ENCODE measurements around the gene CSNK1D.

CSNK1D gene

DNA sequence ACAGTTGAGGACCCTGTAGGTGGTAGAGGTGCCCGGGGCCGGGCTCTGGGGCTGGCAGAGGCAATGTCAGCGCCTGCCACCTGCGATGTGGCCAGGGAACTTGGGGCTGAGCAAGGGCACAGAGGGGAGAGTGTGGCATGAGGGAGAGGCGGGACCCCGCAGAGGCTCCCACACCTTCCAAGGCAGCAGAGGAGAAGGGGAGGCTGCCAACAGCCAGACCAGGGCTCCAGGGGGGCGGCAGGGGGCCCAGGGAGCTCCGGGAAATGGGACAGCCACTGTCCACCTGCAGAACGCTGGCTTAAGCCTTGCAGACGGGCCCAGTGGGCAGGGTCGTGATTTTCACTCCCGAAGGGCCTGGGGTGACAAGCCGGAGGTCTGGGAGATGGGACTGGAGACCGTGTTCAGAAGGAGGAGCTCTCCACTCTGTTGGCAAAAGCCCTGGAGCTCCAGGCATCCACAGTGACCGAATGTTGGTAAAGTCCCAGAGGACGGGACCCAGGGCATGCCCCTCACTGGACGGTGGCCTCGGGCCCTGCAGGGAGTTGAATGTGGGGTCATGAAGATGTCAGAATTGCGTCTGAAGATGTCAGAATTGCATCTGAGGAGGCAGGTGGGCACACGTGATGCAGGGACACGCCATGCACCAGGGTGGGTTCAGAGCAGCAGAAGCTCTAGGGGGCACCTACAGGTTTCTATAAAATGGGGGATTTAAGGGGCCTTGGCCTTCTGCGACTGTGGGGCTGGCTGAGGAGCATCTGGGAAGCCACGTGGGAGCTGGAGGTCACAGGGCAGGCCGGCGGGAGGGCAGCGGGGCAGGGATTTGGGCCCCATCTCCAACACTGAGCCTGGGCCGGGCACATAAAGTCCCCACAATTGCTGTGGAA is 25.3 kb upstream of the CSNK1D start:
- no peak for DNase-seq (ENCODE audit: low read depth, low spot score)
- H3K4me3 ChIP-seq (ENCODE audit: low read length) = peak overlapping the region; percentile 61

DNA sequence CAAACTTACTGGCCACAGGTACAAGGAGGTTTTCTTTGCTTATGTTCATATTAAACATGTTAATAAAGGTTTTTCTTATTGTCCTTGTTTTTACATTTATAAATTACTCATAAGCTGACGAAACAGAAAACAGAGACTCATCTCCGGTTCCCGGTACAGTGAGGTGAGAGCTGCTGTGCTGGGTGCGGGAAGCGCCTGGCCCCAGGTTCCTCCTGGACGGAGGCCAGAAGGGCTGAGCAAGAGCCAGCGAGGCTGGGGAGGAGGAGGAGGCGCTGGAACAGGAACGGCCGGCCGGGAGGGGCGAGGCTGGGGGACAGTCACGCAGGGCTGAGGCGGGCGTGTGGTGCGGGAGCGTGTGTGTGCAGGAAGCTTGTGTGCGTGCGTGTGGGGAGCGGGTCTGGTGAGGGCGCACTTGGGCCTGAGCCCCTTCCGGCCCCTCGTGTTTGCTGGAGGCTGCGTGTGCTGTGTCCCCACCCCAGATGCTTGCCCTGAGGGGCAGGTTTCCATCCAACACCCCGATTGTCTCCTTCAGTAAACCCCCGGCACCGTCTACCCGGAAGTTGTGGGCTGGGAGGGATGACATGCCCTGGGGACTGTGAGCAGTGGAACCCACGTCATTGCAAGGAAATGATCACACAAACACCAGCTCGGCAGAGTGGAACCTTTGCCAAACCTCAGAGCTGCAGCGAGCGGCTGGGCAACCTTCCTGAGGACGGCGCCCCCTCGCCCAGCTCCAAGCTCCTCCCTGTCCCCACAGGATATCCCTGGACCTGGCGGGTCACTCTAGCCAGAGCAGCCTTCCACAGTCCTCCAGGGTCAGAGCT is 24.4 kb upstream of the CSNK1D start:
- peak; percentile 93 for DNase-seq (ENCODE audit: low read depth, low spot score)
- peak overlapping the region; percentile 61 for H3K4me3 ChIP-seq (ENCODE audit: low read length)

GRCh38 chr17:82297280-82297713 is 23.8 kb upstream of the CSNK1D start:
- peak overlapping the region; percentile 61 for H3K4me3 ChIP-seq (ENCODE audit: low read length)
- no peak for DNase-seq (ENCODE audit: low read depth, low spot score)

DNA sequence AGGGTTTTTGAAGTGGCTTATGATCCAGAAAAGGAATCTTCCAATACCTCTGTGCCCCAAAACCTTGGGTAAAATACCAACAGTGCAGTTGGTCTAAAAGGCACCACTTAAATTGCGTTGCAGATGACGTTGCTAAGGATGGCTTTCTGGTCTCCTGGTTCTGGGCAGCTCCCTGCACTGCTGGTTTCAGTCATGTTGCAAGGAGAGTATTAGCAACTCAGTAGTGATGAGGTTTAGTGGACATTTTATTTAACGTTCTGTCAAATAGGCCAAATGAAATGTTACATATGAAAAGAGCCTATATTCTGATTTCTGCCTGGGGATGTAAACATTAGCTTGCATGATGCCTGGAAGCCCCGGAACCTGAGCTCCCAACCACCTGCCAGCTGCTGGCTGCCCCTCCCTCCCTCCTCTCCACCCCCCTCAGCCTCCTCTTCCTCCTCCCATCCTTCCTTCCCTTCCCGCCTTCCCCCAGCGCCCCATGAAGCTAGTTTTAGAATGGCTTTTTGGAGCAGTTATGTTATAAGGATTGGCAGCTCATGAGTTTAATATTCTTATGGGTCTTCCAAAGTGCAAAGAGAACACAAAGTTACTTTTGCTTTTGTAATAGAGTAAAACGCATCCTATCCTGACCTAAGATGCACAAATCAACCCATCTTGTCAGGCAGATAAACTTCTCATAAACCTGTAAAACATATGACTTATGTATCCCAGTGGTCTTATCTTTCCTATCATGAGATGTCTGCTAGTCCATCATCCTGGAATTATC is 23.2 kb upstream of the CSNK1D start:
- H3K4me3 ChIP-seq (ENCODE audit: low read length) = no peak overlapping the region
- DNase-seq (ENCODE audit: low read depth, low spot score) = no peak

DNA sequence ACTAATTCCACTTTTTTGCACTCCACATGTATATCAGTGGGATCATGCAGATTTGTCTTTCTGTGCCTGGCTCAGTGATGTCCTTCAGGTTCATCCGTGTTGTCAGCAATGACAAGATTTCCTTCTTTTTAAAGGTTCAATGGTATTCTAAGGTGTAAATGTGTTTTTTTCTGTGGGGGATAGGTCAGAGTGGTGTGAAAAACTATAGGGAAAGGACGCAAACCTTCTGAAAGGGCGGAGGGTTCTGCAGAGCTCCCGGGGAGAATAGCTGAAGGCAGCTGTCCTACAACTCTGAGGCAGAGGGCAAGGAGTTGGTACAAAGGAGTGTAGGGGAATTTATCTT is 21.9 kb upstream of the CSNK1D start:
- DNase-seq (ENCODE audit: low read depth, low spot score) = no peak
- no peak overlapping the region for H3K4me3 ChIP-seq (ENCODE audit: low read length)

GRCh38 chr17:82294064-82294773 is 20.7 kb upstream of the CSNK1D start:
- DNase-seq (ENCODE audit: low read depth, low spot score) = no peak
- H3K4me3 ChIP-seq (ENCODE audit: low read length) = peak overlapping the region; percentile 48

DNA sequence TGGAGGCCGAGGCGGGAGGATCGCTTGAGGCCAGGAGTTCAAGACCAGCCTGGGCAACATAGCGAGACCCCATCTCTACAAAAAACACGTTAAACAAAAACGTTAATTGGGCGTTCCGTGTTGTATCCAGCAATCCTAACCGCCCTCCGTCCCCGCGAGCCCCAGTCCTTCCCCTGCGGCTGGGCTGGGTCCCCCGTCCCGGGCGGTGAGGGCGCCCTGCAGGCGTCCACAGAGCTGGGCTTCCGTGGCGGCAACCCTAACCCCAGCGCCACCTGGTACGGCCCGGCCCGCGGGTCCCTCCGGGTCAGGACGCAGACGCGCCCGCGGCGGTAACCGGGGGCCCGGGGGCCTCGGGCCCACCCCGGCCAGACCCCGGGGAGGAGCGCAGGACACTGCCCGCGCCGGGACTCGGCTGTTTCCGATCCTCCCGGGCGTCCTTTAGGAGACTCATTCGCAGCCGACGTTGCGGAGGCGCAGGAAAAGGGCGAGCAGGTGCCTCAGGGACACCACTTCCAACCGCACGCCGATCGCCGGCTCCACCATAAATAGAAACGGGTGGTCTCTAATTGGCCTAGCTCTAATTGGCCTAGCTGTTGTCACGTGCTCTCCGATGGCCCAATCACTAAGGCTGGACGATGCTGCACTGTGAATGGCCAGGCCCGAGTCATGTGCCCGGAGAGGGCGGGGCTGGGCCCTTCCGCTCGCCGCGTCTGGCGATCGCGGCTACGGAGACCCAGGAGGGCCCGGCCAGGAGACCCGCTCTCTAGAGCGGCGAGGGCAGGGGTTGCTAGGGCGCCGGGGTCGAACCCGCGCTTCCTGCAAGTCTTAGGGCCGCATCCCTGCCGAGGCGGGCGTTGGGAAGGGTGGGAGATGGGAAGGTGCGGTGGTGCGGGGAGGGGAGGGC is 19.0 kb upstream of the CSNK1D start:
- DNase-seq (ENCODE audit: low read depth, low spot score) = peak; percentile 99
- H3K4me3 ChIP-seq (ENCODE audit: low read length) = peak overlapping the region; percentile 75

GRCh38 chr17:82291582-82292250 is 18.2 kb upstream of the CSNK1D start:
- DNase-seq (ENCODE audit: low read depth, low spot score) = no peak

GRCh38 chr17:82287868-82288801 is 14.6 kb upstream of the CSNK1D start:
- no peak for DNase-seq (ENCODE audit: low read depth, low spot score)
- H3K4me3 ChIP-seq (ENCODE audit: low read length) = no peak overlapping the region

More at GRCh38 chr17:82291582-82292250, 18.2 kb upstream of the CSNK1D start:
- peak overlapping the region; percentile 75 for H3K4me3 ChIP-seq (ENCODE audit: low read length)

GRCh38 chr17:82287013-82287867 is 13.7 kb upstream of the CSNK1D start:
- DNase-seq (ENCODE audit: low read depth, low spot score) = no peak
- no peak overlapping the region for H3K4me3 ChIP-seq (ENCODE audit: low read length)

GRCh38 chr17:82285141-82285540 is 11.6 kb upstream of the CSNK1D start:
- no peak for DNase-seq (ENCODE audit: low read depth, low spot score)
- H3K4me3 ChIP-seq (ENCODE audit: low read length) = no peak overlapping the region

DNA sequence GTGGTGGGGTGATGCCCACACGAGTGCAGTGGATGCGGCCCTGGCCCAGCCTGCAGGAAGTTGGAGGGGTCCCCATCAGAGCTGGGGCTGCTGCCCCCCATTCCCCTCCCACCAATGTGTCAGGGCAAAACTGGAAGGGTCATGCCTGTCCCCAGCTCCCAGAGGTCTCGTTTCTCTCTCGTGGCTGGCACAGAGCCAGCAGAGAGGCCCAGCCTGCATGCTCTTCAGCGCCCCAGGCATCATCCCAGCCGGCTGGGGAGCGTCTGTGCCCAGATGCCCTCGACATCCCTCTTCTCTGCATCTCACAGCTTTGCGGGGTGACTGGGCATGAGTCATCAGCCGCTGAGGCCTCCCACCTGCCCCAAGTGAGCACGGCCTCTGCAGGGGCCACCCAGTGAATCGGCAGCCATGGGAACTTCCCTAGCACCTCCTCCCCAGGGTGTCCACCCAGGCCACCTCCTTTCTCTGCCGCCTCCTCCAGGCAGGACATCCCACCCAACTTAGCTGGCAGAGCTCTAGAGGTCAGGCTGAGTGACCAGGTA is 9.8 kb upstream of the CSNK1D start:
- no peak for DNase-seq (ENCODE audit: low read depth, low spot score)

DNA sequence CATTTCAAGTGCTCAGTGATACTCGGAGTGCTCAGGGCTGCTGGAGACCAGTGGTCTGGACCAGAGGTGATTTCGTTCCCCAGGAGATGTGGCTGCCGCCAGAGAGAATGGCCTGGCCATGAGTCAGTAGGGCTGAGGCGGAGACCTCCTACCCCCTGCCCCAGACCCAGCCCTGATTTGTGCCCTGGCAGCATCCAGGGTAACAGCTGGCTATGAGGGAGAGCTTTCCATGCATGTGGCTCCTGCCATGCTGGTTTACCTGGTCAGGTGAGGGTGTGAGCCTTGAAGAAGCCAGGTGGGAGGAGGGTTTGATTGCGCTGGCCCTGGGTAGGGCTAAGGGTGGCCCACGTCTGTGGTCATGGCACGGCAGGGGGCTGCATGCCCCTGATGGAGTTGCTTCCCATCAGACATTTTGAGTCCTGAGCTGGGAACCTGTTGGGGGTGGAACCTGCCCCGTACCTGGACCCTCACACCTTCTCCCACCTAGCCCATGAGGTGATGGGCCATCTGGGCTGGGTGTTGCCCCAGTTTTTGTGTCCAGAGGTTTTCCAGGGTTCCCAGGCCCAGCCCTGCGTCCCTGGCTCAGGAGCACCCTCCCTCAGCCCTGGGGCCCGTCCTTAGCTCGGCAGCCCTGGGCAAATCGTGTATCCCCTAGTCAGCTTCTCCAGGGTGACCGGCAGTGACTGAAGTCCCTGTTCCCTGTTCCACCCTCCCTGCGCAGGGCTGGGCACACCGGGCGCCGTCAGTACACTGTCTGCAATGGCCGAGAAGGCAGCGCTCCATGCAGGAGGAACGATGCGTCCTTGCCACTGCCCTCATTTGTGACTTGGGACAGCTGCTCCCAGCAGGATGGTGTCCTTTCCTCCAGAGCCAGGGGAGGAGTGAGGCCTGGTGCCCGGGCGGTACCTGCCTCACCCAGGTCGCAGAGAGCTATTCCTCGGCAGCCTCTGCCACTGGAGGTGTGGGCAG is 9.0 kb upstream of the CSNK1D start:
- no peak for DNase-seq (ENCODE audit: low read depth, low spot score)
- no peak overlapping the region for H3K4me3 ChIP-seq (ENCODE audit: low read length)

More for the DNA sequence above, 9.8 kb upstream of the CSNK1D start:
- H3K4me3 ChIP-seq (ENCODE audit: low read length) = no peak overlapping the region
